ENCODE data around the gene PDE1C.

The PDE1C gene

GRCh38 chr7:31924251-31924650, 146.0 kb downstream of the PDE1C start:
- Histone ChIP-seq H3K27me3 (ENCODE audit: insufficient read depth, low read depth, severe bottlenecking) (no peaks in the 10 kb centered on the region), H3K36me3 (no peaks in the 10 kb centered on the region), H3K4me3 (ENCODE audit: low read depth, low read length) (no peak overlapping the region), H3K9me3 (ENCODE audit: severe bottlenecking) (no peaks in the 10 kb centered on the region), H3K27ac (no peak overlapping the region)
- DNase-seq: no peak
- TF ChIP-seq, protein P1, sequence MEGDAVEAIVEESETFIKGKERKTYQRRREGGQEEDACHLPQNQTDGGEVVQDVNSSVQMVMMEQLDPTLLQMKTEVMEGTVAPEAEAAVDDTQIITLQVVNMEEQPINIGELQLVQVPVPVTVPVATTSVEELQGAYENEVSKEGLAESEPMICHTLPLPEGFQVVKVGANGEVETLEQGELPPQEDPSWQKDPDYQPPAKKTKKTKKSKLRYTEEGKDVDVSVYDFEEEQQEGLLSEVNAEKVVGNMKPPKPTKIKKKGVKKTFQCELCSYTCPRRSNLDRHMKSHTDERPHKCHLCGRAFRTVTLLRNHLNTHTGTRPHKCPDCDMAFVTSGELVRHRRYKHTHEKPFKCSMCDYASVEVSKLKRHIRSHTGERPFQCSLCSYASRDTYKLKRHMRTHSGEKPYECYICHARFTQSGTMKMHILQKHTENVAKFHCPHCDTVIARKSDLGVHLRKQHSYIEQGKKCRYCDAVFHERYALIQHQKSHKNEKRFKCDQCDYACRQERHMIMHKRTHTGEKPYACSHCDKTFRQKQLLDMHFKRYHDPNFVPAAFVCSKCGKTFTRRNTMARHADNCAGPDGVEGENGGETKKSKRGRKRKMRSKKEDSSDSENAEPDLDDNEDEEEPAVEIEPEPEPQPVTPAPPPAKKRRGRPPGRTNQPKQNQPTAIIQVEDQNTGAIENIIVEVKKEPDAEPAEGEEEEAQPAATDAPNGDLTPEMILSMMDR (IDR thresholded peaks at IDR 0.05; ENCODE audit: low read depth, low read length): no peak

DNA sequence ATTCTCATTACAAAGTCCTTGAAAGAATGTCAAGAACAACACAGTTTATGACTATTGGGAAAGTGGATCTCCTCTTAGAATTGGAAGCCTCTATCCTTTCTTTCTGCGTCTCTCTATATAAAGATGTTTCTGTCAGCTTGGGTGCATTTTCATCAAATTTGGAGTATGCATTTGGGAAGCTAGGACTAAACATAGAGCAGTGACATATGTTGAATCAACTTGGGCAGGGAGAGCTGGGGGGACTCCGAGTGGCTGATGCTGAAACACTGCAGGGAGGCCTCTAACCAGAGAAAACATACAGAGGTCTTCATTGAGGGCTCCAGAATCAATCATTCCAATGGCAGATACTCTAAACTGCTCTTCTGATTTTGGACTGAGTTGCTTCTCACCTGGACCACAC, 147.4 kb downstream of the PDE1C start:
- Histone ChIP-seq H3K27ac (no peak overlapping the region), H3K36me3 (no peaks in the 10 kb centered on the region), H3K27me3 (ENCODE audit: insufficient read depth, low read depth, severe bottlenecking) (no peaks in the 10 kb centered on the region), H3K4me3 (ENCODE audit: low read depth, low read length) (no peak overlapping the region), H3K9me3 (ENCODE audit: severe bottlenecking) (no peaks in the 10 kb centered on the region)
- TF ChIP-seq, protein P1 (IDR thresholded peaks at IDR 0.05; ENCODE audit: low read depth, low read length): no peak
- DNase-seq: no peak

DNA sequence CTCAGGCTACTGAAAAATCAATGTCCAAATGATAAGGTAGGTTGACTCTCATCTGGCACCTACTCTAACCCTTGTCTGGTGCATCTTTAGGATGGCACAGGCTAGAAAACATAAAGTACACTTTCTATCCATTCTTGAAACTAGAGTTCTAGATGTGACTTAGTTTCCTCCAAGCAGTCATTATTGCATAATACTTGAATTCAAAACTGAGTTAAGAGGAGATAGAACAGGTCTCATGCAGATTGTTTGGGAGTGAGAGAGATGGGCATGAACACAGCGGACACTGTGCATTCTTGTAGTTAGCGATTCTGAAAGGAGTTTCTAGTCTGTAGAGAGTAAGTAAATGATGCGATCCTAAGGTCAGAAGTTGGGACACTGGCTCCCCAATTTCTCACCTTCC, 149.2 kb downstream of the PDE1C start:
- Histone ChIP-seq H3K27ac (no peak overlapping the region), H3K4me3 (ENCODE audit: low read depth, low read length) (no peak overlapping the region), H3K9me3 (ENCODE audit: severe bottlenecking) (no peaks in the 10 kb centered on the region), H3K27me3 (ENCODE audit: insufficient read depth, low read depth, severe bottlenecking) (no peaks in the 10 kb centered on the region), H3K36me3 (no peaks in the 10 kb centered on the region)
- DNase-seq: no peak
- TF ChIP-seq, protein P1 (IDR thresholded peaks at IDR 0.05; ENCODE audit: low read depth, low read length): no peak

- Histone ChIP-seq H3K27me3 (ENCODE audit: insufficient read depth, low read depth, severe bottlenecking) (no peaks in the 10 kb centered on the region), H3K36me3 (no peaks in the 10 kb centered on the region), H3K9me3 (ENCODE audit: severe bottlenecking) (no peaks in the 10 kb centered on the region), H3K27ac (no peak overlapping the region), H3K4me3 (ENCODE audit: low read depth, low read length) (no peak overlapping the region)
- TF ChIP-seq, protein P1 (IDR thresholded peaks at IDR 0.05; ENCODE audit: low read depth, low read length): no peak
- no peak for DNase-seq
Observed at GRCh38 chr7:31919678-31920369, 150.4 kb downstream of the PDE1C start.

DNA sequence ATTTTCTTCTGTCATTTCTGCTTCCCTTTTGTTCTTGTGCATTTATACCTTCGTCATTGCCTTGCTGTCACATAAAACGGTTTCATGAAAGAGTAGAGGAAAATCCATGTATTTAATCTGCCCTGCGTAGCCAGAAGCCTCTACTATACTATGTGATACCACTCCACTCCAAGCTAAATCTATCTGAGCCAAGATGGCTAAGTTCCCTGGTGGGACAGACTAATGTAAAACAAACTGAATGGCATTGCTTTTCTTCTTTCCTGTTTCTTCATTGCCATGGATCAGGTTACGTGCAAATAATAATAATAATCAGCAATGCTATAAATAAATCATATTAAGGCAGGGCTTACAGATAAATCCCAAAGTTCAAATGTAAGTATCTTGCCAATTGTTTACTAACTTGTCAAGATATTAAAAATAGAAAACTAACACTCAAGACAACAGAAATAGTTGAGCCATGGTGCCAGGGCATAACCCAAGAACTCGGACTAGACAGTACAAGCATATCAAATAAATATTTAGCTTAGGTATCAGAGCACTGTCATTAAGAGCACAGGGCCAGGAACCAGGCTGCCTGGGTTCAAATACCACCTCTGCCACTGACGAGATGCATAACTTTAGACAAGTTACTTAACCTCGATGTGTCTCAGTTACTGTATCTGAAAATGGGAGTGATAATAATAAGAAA, 151.4 kb downstream of the PDE1C start:
- no peak overlapping the region for H3K4me3 ChIP-seq (ENCODE audit: low read depth, low read length)
- H3K27me3 ChIP-seq (ENCODE audit: insufficient read depth, low read depth, severe bottlenecking): no peaks in the 10 kb centered on the region
- no peaks in the 10 kb centered on the region for H3K9me3 ChIP-seq (ENCODE audit: severe bottlenecking)
- no peak overlapping the region for H3K27ac ChIP-seq
- TF ChIP-seq, protein P1 (IDR thresholded peaks at IDR 0.05; ENCODE audit: low read depth, low read length): no peak
- no peaks in the 10 kb centered on the region for H3K36me3 ChIP-seq
- no peak for DNase-seq

Measured in WERI-Rb-1 (cell line).